ENCODE results near the gene TTN.
"Not testable (repeated sequence)": the region's sequence is repeated elsewhere in the genome, so short reads cannot be mapped to it uniquely, and the experiment has no call there.

Gene TTN

GRCh38 chr2:178689808-178690207 lies 117.4 kb downstream of the TTN start:
- Mint-ChIP-seq H3K4me3 (no peak overlapping the region), H3K27me3 (no peaks in the 10 kb centered on the region)

GRCh38 chr2:178683877-178684276 lies 123.3 kb downstream of the TTN start:
- Mint-ChIP-seq H3K4me3 (no peak overlapping the region), H3K9me3 (no peaks in the 10 kb centered on the region), H3K27me3 (no peaks in the 10 kb centered on the region), H3K4me1 (ENCODE audit: low read depth) (no peaks in the 10 kb centered on the region), H3K36me3 (ENCODE audit: low read depth) (peaks cover 22% of the 10 kb centered on the region), H3K27ac (no peak overlapping the region)

More at GRCh38 chr2:178689808-178690207, 117.4 kb downstream of the TTN start:
- Mint-ChIP-seq H3K36me3 (ENCODE audit: low read depth) (peaks cover 21% of the 10 kb centered on the region), H3K27ac (no peak overlapping the region), H3K4me1 (ENCODE audit: low read depth) (no peaks in the 10 kb centered on the region), H3K9me3 (no peaks in the 10 kb centered on the region)

- Mint-ChIP-seq H3K36me3 (ENCODE audit: low read depth) (peaks cover 26% of the 10 kb centered on the region), H3K27ac (no peak overlapping the region), H3K4me1 (ENCODE audit: low read depth) (no peaks in the 10 kb centered on the region), H3K4me3 (no peak overlapping the region), H3K9me3 (peaks cover 5% of the 10 kb centered on the region), H3K27me3 (no peaks in the 10 kb centered on the region)
Observed at GRCh38 chr2:178681081-178681480, 126.1 kb downstream of the TTN start.

GRCh38 chr2:178679891-178680290 lies 127.3 kb downstream of the TTN start:
- H3K9me3 Mint-ChIP-seq: peaks cover 5% of the 10 kb centered on the region
- no peak overlapping the region for H3K4me3 Mint-ChIP-seq
- H3K4me1 Mint-ChIP-seq (ENCODE audit: low read depth): no peaks in the 10 kb centered on the region
- H3K27ac Mint-ChIP-seq: no peak overlapping the region
- H3K36me3 Mint-ChIP-seq (ENCODE audit: low read depth): peaks cover 25% of the 10 kb centered on the region
- no peaks in the 10 kb centered on the region for H3K27me3 Mint-ChIP-seq

GRCh38 chr2:178677599-178677998 lies 129.6 kb downstream of the TTN start:
- H3K36me3 Mint-ChIP-seq (ENCODE audit: low read depth): peaks cover 24% of the 10 kb centered on the region
- H3K27ac Mint-ChIP-seq: no peak overlapping the region
- H3K4me1 Mint-ChIP-seq (ENCODE audit: low read depth): no peaks in the 10 kb centered on the region
- peaks cover 5% of the 10 kb centered on the region for H3K9me3 Mint-ChIP-seq
- H3K4me3 Mint-ChIP-seq: no peak overlapping the region
- no peaks in the 10 kb centered on the region for H3K27me3 Mint-ChIP-seq

GRCh38 chr2:178676046-178676445 lies 131.2 kb downstream of the TTN start:
- no peaks in the 10 kb centered on the region for H3K4me1 Mint-ChIP-seq (ENCODE audit: low read depth)
- no peaks in the 10 kb centered on the region for H3K27me3 Mint-ChIP-seq
- H3K4me3 Mint-ChIP-seq: no peak overlapping the region
- peaks cover 21% of the 10 kb centered on the region for H3K36me3 Mint-ChIP-seq (ENCODE audit: low read depth)
- H3K27ac Mint-ChIP-seq: no peak overlapping the region
- H3K9me3 Mint-ChIP-seq: peaks cover 5% of the 10 kb centered on the region

GRCh38 chr2:178674122-178674521 lies 133.1 kb downstream of the TTN start:
- Mint-ChIP-seq H3K9me3 (peaks cover 5% of the 10 kb centered on the region), H3K4me1 (ENCODE audit: low read depth) (no peaks in the 10 kb centered on the region), H3K27ac (no peak overlapping the region), H3K27me3 (no peaks in the 10 kb centered on the region), H3K4me3 (no peak overlapping the region), H3K36me3 (ENCODE audit: low read depth) (peaks cover 18% of the 10 kb centered on the region)

- Mint-ChIP-seq H3K4me1 (ENCODE audit: low read depth) (no peaks in the 10 kb centered on the region), H3K36me3 (ENCODE audit: low read depth) (no peaks in the 10 kb centered on the region), H3K27ac (no peak overlapping the region), H3K4me3 (no peak overlapping the region), H3K9me3 (no peaks in the 10 kb centered on the region), H3K27me3 (no peaks in the 10 kb centered on the region)
Observed at GRCh38 chr2:178666458-178666857, 140.8 kb downstream of the TTN start.

GRCh38 chr2:178658480-178658879 lies 148.7 kb downstream of the TTN start:
- not testable (repeated sequence) for H3K36me3 Mint-ChIP-seq (ENCODE audit: low read depth); H3K27me3 Mint-ChIP-seq

GRCh38 chr2:178650554-178650953 lies 156.7 kb downstream of the TTN start:
- no peaks in the 10 kb centered on the region for H3K9me3 Mint-ChIP-seq
- no peaks in the 10 kb centered on the region for H3K4me1 Mint-ChIP-seq (ENCODE audit: low read depth)
- H3K36me3 Mint-ChIP-seq (ENCODE audit: low read depth): peaks cover 10% of the 10 kb centered on the region
- no peak overlapping the region for H3K4me3 Mint-ChIP-seq
- no peaks in the 10 kb centered on the region for H3K27me3 Mint-ChIP-seq
- no peak overlapping the region for H3K27ac Mint-ChIP-seq

More at GRCh38 chr2:178658480-178658879, 148.7 kb downstream of the TTN start:
- H3K4me3 Mint-ChIP-seq; H3K27ac Mint-ChIP-seq; H3K9me3 Mint-ChIP-seq; H3K4me1 Mint-ChIP-seq (ENCODE audit: low read depth): not testable (repeated sequence)

- Mint-ChIP-seq H3K9me3 (no peaks in the 10 kb centered on the region), H3K27me3 (no peaks in the 10 kb centered on the region), H3K27ac (no peak overlapping the region), H3K4me3 (no peak overlapping the region), H3K36me3 (ENCODE audit: low read depth) (peaks cover 6% of the 10 kb centered on the region), H3K4me1 (ENCODE audit: low read depth) (no peaks in the 10 kb centered on the region)
Observed at GRCh38 chr2:178644919-178645318, 162.3 kb downstream of the TTN start.

GRCh38 chr2:178641498-178641897 lies 165.7 kb downstream of the TTN start:
- Mint-ChIP-seq H3K4me1 (ENCODE audit: low read depth) (no peaks in the 10 kb centered on the region), H3K4me3 (no peak overlapping the region), H3K27ac (no peak overlapping the region), H3K27me3 (no peaks in the 10 kb centered on the region), H3K9me3 (no peaks in the 10 kb centered on the region), H3K36me3 (ENCODE audit: low read depth) (no peaks in the 10 kb centered on the region)

GRCh38 chr2:178635897-178636296 lies 171.3 kb downstream of the TTN start:
- Mint-ChIP-seq H3K4me3 (no peak overlapping the region), H3K27me3 (no peaks in the 10 kb centered on the region), H3K4me1 (ENCODE audit: low read depth) (no peaks in the 10 kb centered on the region), H3K9me3 (no peaks in the 10 kb centered on the region), H3K27ac (no peak overlapping the region), H3K36me3 (ENCODE audit: low read depth) (peaks cover 12% of the 10 kb centered on the region)

- Mint-ChIP-seq H3K27me3 (no peaks in the 10 kb centered on the region), H3K4me3 (no peak overlapping the region), H3K9me3 (no peaks in the 10 kb centered on the region), H3K36me3 (ENCODE audit: low read depth) (peaks cover 30% of the 10 kb centered on the region), H3K27ac (no peak overlapping the region), H3K4me1 (ENCODE audit: low read depth) (no peaks in the 10 kb centered on the region)
Observed at GRCh38 chr2:178632729-178633128, 174.5 kb downstream of the TTN start.

- no peaks in the 10 kb centered on the region for H3K27me3 Mint-ChIP-seq
Observed at GRCh38 chr2:178630581-178630980, 176.6 kb downstream of the TTN start.

GRCh38 chr2:178629463-178629862 lies 177.8 kb downstream of the TTN start:
- Mint-ChIP-seq H3K27me3 (no peaks in the 10 kb centered on the region), H3K4me3 (no peak overlapping the region), H3K36me3 (ENCODE audit: low read depth) (peaks cover 18% of the 10 kb centered on the region), H3K4me1 (ENCODE audit: low read depth) (no peaks in the 10 kb centered on the region), H3K27ac (no peak overlapping the region), H3K9me3 (no peaks in the 10 kb centered on the region)

More at GRCh38 chr2:178630581-178630980, 176.6 kb downstream of the TTN start:
- peaks cover 26% of the 10 kb centered on the region for H3K36me3 Mint-ChIP-seq (ENCODE audit: low read depth)
- H3K4me3 Mint-ChIP-seq: no peak overlapping the region
- H3K4me1 Mint-ChIP-seq (ENCODE audit: low read depth): no peaks in the 10 kb centered on the region
- H3K9me3 Mint-ChIP-seq: no peaks in the 10 kb centered on the region
- no peak overlapping the region for H3K27ac Mint-ChIP-seq
